SU-DHL-6 (cell line): ENCODE results near the gene MAP3K8.

Experiments
- EZH2phosphoT487 ChIP-seq: fragments of 200-600 bp; sonication (generic), shearing (Covaris generic); conservative IDR thresholded peaks from 2 replicates; pipeline ENCODE4 v1.6.1; 2018; ENCODE audit warnings: mild to moderate bottlenecking, antibody characterized with exemption, low read length, moderate library complexity, mixed read lengths
- TF ChIP-seq, protein P1 (sequence below): fragments of 200-600 bp; sonication (generic); IDR thresholded peaks from one replicate; pipeline ENCODE4 v1.5.1; 2017; ENCODE audit warnings: antibody characterized with exemption, mild to moderate bottlenecking, low read length, moderate library complexity; ENCODE audit not compliant: insufficient read depth, poor library complexity, severe bottlenecking

DNA sequence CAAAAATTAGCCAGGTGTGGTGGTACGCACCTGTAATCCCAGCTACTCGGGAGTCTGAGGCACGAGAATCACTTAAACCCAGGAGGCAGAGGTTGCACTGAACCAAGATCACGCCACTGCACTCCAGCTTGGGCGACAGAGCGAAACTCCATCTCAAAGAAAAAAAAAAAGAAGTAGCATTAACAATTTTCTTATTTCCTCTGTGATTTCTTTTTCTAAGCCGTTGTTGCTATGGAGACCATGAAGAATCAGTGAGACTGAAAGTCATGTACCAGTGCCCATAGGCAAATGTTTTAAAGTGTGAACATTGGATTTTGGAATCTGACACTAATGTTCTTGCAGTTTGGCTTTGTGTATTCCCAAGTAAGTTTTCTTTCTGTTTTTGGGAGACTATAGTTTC lies 18.4 kb upstream of the MAP3K8 start:
- TF ChIP-seq, protein P1, sequence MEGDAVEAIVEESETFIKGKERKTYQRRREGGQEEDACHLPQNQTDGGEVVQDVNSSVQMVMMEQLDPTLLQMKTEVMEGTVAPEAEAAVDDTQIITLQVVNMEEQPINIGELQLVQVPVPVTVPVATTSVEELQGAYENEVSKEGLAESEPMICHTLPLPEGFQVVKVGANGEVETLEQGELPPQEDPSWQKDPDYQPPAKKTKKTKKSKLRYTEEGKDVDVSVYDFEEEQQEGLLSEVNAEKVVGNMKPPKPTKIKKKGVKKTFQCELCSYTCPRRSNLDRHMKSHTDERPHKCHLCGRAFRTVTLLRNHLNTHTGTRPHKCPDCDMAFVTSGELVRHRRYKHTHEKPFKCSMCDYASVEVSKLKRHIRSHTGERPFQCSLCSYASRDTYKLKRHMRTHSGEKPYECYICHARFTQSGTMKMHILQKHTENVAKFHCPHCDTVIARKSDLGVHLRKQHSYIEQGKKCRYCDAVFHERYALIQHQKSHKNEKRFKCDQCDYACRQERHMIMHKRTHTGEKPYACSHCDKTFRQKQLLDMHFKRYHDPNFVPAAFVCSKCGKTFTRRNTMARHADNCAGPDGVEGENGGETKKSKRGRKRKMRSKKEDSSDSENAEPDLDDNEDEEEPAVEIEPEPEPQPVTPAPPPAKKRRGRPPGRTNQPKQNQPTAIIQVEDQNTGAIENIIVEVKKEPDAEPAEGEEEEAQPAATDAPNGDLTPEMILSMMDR = no peak
- no peak for TF ChIP-seq EZH2phosphoT487
